Stimulated activated naive CD4-positive, alpha-beta T cell (primary cell): ENCODE results near the gene CCDC175.

Source experiments
- DNase-seq, 6 experiments: peaks; one replicate each; lab custom pipeline; 2025; lab: John Stamatoyannopoulos, UW

CCDC175 gene

GRCh38 chr14:59540852-59541251 is 35.8 kb downstream of the CCDC175 start:
- no peak for DNase-seq

- DNase-seq: no peak
Measured at GRCh38 chr14:59538936-59539335, 37.7 kb downstream of the CCDC175 start.

- DNase-seq: no peak
Measured at GRCh38 chr14:59537476-59537875, 39.1 kb downstream of the CCDC175 start.

- no peak for DNase-seq
Measured at GRCh38 chr14:59534361-59534987, 42.1 kb downstream of the CCDC175 start.

- no peak for DNase-seq
Measured at GRCh38 chr14:59532419-59532818, 44.2 kb downstream of the CCDC175 start.

- DNase-seq: no peak
Measured at GRCh38 chr14:59530349-59530748, 46.3 kb downstream of the CCDC175 start.

- no peak for DNase-seq
Measured at GRCh38 chr14:59529189-59529588, 47.4 kb downstream of the CCDC175 start.

- no peak for DNase-seq
Measured at GRCh38 chr14:59520224-59520623, 56.4 kb downstream of the CCDC175 start.

GRCh38 chr14:59511916-59512575 is 64.6 kb downstream of the CCDC175 start:
- no peak for DNase-seq

- no peak for DNase-seq
Measured at GRCh38 chr14:59510966-59511365, 65.6 kb downstream of the CCDC175 start.

- DNase-seq: no peak
Measured at GRCh38 chr14:59510001-59510400, 66.6 kb downstream of the CCDC175 start.

GRCh38 chr14:59509101-59509500 is 67.5 kb downstream of the CCDC175 start:
- no peak for DNase-seq

GRCh38 chr14:59507752-59508103 is 68.9 kb downstream of the CCDC175 start:
- DNase-seq: no peak

GRCh38 chr14:59507063-59507751 is 69.4 kb downstream of the CCDC175 start:
- DNase-seq: peak in 4 of 6 experiments; percentile 3 to 25 (median 15)

- DNase-seq: no peak
Measured at GRCh38 chr14:59503256-59503655, 73.4 kb downstream of the CCDC175 start.

- DNase-seq: no peak
Measured at GRCh38 chr14:59500732-59501131, 75.9 kb downstream of the CCDC175 start.

GRCh38 chr14:59492384-59492783 is 84.2 kb downstream of the CCDC175 start:
- no peak for DNase-seq

GRCh38 chr14:59490756-59491155 is 85.9 kb downstream of the CCDC175 start:
- DNase-seq: no peak

GRCh38 chr14:59484639-59485175 is 91.9 kb downstream of the CCDC175 start:
- DNase-seq: no peak

- DNase-seq: peak; percentile 92 to 97 (median 95)
Measured at GRCh38 chr14:59483819-59484638, 92.6 kb downstream of the CCDC175 start, which contains the start of the genes JKAMP and L3HYPDH. TSS of gene JKAMP (plus strand) at chr14:59484517. CDS start at chr14:59484590, 73 bp downstream. TSS of gene L3HYPDH (minus strand) at chr14:59484408. CDS start at chr14:59484316, 92 bp downstream.

- DNase-seq: peak in 2 of 6 experiments; percentile 34 to 37
Measured at GRCh38 chr14:59483363-59483762, 93.2 kb downstream of the CCDC175 start.
